ENCODE measurements around the gene OR10P1.

The OR10P1 gene

GRCh38 chr12:55652352-55652751, 15.7 kb downstream of the OR10P1 start:
- no peak for DNase-seq

- no peak for DNase-seq
Measured at GRCh38 chr12:55653031-55653430, 16.3 kb downstream of the OR10P1 start.

DNA sequence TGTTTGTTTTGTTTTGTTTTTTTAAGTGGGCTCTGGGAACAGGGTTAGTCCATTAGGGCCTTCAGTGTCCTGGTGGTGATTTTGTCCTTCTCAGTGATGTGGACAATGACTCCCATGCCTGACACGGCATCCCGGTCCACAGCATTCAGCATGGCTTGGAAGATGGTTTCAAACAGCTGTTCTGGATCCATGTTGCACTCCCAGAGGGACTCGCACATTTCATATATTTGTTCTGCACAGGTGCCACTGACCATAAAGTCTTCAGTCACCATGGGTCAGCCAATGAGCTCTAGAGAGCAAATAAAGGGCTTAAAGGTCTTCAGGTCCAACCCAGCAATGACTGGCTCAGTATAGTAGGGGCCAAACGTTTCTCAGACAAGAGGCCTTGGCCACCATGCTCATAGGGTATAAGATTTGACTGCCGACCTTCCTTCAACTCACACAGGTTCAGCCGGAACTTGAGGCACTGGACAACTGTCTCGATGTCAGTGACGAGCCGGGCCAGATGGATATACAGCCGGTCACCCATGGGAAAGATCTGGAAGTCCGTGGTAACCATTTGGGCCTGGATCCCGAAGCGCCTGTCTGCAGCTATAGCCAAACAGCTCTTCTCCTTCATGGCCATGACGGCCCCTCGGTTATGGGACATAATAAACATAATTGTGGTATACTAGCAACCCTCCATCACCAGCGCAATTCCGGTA, 18.0 kb downstream of the OR10P1 start:
- DNase-seq: no peak

- no peak for DNase-seq
Measured at GRCh38 chr12:55657212-55657611, 20.5 kb downstream of the OR10P1 start.

GRCh38 chr12:55658212-55658611, 21.5 kb downstream of the OR10P1 start:
- DNase-seq: no peak

- no peak for DNase-seq
Measured at GRCh38 chr12:55658635-55659391, 22.1 kb downstream of the OR10P1 start.

- DNase-seq: no peak
Measured at GRCh38 chr12:55659486-55660385, 23.0 kb downstream of the OR10P1 start.

- no peak for DNase-seq
Measured at GRCh38 chr12:55663391-55663790, 26.7 kb downstream of the OR10P1 start.

DNA sequence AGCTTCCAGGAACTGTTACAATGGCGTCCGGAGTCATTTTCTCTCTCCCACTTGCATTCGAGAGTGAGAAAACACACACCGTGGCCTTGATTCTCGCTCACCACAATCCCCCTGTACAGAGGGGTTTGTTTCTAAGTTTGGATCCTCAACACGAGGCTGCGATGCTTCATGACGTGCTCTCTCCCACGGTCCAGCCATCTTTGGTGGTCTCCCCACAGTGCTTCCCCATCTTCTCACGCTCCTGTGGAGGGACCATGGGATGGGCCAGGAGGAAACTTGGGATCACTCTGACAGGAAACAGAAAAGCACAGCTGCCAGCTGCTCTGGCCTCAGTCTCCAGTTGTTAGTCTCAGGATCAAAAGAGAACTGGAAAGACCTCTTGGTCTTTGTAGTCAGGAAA, 28.1 kb downstream of the OR10P1 start:
- no peak for DNase-seq

DNA sequence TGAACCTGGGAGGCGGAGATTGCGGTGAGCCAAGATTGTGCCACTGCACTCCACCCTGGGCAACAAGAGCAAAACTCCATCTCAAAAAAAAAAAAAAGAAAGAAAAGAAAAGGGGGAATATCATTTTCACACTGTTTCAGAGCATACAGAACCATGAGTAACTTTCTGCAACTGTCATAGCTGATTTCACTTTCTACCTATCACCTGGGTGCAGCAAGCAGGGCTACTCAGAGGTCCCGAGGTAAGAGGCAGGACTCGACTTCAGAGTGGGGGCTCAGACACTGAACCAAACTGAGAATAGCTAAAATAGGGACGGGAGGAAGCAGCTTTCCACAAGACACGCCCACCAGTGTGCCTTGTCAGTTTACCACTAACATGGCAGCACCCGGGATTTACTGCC, 29.8 kb downstream of the OR10P1 start:
- DNase-seq: no peak

- DNase-seq: no peak
Measured at GRCh38 chr12:55670276-55670675, 33.6 kb downstream of the OR10P1 start.

DNA sequence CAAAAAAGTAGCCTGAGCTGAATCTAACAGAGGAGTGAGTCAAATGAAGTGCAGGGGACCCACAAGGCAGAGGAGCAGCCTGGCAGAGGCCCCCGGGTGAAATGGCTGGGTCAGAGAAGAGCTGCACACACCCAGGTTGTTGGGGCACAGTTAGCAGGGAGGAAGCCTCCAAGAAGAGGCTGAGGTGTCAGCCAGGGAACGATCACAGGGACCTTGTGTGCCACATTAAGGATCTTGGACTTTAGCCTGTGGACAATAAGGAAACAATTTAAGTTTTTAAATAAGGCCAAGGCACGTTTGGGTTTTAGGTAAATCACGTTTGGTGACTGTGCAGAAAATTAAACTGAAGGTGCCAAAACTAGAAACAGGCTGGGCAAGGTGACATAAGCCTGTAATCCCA, 35.1 kb downstream of the OR10P1 start:
- DNase-seq: no peak

DNA sequence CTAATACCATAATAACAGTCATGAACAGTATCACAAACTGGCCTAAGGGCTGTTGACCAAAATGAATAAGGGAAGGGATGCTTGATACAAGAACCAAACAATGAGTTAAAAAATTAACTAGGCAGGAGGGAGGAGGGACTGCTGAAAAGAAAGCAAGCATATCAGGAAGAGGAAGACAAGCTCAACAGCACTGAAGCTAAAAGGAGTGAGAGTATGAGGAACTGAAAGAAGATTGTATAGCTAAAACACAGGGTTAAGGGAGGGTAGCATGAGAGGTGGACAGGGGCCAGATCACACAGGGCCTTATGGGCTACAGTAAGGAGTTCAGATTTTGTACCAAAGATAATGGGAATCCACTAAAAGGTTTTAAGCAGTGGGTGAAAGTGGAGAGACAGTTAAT, 36.9 kb downstream of the OR10P1 start:
- DNase-seq: no peak

- no peak for DNase-seq
Measured at GRCh38 chr12:55675666-55676065, 39.0 kb downstream of the OR10P1 start.

DNA sequence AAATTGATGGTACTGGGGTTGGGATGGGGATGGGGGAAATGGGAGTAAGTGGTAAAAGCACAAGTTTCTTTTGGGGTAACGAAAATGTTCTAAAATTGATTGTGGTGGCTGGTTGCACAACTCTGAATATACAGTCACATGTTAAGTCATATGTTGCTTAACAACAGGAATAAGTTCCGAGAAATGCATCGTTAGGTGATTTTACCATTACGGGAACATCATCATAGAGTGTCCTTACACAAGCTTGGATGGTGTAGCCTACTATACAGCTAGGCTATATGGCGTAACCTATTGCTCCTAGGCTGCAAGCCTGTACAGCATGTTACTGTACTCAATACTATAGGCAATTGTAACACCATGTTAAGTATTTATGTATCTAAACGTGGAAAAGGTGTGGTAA, 40.0 kb downstream of the OR10P1 start:
- DNase-seq: no peak

DNA sequence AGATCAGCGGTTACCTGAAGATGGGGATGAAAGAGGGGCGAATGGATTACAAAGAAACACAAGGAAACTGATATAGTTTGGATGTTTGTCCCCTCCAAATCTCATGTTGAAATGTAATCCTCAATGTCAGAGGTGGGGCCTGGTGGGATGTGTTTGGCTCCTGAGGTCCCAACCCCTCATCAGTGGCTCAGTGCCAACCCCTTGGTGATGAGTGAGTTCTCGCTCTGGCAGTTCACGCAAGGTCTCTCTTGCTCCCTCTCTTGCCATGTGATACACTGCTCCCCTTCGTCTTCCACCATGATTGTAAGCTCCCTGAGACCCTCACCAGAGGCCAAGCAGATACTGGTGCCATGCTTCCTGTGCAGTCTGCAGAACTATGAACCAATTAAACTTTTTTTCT, 43.0 kb downstream of the OR10P1 start:
- DNase-seq: no peak

DNA sequence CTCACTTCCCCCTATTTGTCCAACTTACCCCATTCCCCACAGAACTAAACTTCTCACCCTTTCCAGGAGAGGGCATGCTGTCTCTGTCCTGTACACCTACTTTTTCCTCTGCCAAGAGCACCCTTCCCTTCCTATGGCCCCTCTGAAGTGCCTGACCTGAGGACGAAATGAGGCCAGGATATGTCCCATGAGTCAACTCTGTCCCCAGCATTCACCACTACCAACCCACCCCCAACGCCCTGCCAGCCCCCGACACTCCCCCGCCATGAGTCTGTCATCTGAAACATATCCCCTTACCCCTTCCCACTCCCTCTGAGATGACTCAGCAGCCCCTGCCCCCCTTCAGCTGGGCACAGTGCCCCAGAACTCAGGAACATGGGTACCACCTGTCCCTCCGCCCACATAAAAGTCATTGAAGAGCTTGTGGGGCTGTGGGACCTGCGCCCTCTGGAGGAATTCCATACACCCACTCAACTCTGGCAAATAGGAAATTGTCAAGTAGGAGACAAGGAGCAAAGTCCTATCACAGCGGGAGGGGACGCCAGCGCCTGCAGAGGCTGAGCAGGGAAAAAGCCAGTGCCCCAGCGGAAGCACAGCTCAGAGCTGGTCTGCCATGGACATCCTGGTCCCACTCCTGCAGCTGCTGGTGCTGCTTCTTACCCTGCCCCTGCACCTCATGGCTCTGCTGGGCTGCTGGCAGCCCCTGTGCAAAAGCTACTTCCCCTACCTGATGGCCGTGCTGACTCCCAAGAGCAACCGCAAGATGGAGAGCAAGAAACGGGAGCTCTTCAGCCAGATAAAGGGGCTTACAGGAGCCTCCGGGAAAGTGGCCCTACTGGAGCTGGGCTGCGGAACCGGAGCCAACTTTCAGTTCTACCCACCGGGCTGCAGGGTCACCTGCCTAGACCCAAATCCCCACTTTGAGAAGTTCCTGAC, 44.7 kb downstream of the OR10P1 start:
- no peak for DNase-seq

DNA sequence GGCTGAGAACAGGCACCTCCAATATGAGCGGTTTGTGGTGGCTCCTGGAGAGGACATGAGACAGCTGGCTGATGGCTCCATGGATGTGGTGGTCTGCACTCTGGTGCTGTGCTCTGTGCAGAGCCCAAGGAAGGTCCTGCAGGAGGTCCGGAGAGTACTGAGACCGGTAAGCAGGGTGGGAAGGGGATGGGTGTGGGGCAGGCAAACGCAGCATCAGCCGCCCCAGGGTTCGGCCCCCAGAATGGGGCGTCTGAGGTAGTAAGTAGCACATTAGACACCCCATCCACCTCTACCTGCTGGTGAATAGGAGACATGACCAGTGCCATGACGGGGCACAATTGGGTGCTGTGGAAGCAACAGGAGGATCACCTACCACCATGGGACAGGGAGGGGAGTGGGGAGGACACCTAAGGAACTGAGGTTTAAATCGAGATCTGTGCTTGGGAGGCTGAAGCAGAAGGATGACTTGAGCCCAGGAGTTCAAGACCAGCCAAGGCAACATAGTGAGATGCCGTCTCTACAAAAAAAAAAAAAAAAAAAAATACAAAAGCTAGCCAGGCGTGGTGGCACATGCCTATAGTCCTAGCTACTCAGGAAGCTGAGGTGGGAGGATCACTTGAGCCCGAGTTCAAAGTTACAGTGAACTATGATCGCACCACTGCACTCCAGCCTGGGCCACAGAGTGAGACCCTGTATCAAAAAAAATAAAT, 45.5 kb downstream of the OR10P1 start:
- no peak for DNase-seq

DNA sequence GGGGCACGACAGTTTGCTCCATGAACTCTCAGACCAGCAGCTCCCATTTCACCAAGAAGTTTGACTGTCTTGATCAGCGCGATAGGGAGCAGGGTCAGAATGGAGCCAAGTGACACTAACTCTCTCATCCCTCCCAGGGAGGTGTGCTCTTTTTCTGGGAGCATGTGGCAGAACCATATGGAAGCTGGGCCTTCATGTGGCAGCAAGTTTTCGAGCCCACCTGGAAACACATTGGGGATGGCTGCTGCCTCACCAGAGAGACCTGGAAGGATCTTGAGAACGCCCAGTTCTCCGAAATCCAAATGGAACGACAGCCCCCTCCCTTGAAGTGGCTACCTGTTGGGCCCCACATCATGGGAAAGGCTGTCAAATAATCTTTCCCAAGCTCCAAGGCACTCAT, 47.0 kb downstream of the OR10P1 start:
- DNase-seq: no peak

- DNase-seq: no peak
Measured at GRCh38 chr12:55684761-55685370, 48.2 kb downstream of the OR10P1 start.

GRCh38 chr12:55685671-55686070, 49.0 kb downstream of the OR10P1 start:
- no peak for DNase-seq
